HepG2 (cell line): ENCODE data around the gene C6orf136. TPM values are rescaled to one million over a fixed set of nuclear protein-coding genes. Genes with fewer than 3 reads are reported as not detected.

Experiments
- RBM22 ChIP-seq: fragments of 200-400 bp; formaldehyde crosslinking; optimal IDR thresholded peaks from 2 replicates; pipeline ENCODE3; 2017; ENCODE audit warnings: mild to moderate bottlenecking, low read length, moderate library complexity
- SRF ChIP-seq: IDR thresholded peaks from 2 replicates; pipeline ENCODE4 v1.6.1; 2011; ENCODE audit warnings: mild to moderate bottlenecking, low read depth, low read length, moderate library complexity
- TEAD2 ChIP-seq: sonication (generic); formaldehyde crosslinking; IDR thresholded peaks from 2 replicates; pipeline ENCODE4 v1.9.0; 2021; ENCODE audit warnings: missing genetic modification reagents
- ZFP36L1 ChIP-seq: sonication (generic); formaldehyde crosslinking; IDR thresholded peaks from 2 replicates; pipeline ENCODE4 v1.8.0; 2022; ENCODE audit warnings: mild to moderate bottlenecking, missing genetic modification reagents, moderate library complexity
- ZNF570 ChIP-seq: sonication (generic); formaldehyde crosslinking; IDR thresholded peaks from 2 replicates; pipeline ENCODE4 v1.4.0; 2020; ENCODE audit warnings: mild to moderate bottlenecking, missing genetic modification reagents, borderline replicate concordance
- ZNF577 ChIP-seq: sonication (generic); formaldehyde crosslinking; IDR thresholded peaks from 2 replicates; pipeline ENCODE4 v1.4.0; 2020; ENCODE audit warnings: mild to moderate bottlenecking, low read depth, missing genetic modification reagents, borderline replicate concordance
- ZNF883 ChIP-seq: sonication (generic); formaldehyde crosslinking; IDR thresholded peaks from 2 replicates; pipeline ENCODE4 v1.5.1; 2020; ENCODE audit warnings: mild to moderate bottlenecking, missing genetic modification reagents; ENCODE audit errors: not compliant biosample characterization
- ZSCAN25 ChIP-seq: sonication (generic); formaldehyde crosslinking; IDR thresholded peaks from 2 replicates; pipeline ENCODE4 v1.8.0; 2022; ENCODE audit warnings: mild to moderate bottlenecking, missing genetic modification reagents
- polyA plus RNA-seq, 8 experiments: library from polyadenylated mRNA; depleted of rRNA in 3 of 8; stranded (reverse) in 7 of 8; unstranded in 1 of 8; fragments of >200 nt; fragmentation: Illumina TruSeq in 4 of 8; extraction: Trizol in 4 of 8; gene quantifications; 2 replicates each; pipeline versions ENCODE4 v1.2.1 to v1.2.3, GENCODE V29; 2011 to 2016; ENCODE audit warnings: low read depth in 4 of 8, missing spikeins in 1 of 8, mixed read lengths in 1 of 8; ENCODE audit not compliant: insufficient read depth in 1 of 8
- total RNA-seq, 5 experiments: library from RNA; depleted of rRNA; stranded (reverse); fragments of >200 nt; fragmentation: Illumina TruSeq; extraction: Trizol; gene quantifications; 2 replicates each; pipeline ENCODE4 v1.2.3, GENCODE V29; 2016; ENCODE audit warnings: low read depth in 1 of 5
- TF ChIP-seq, protein P1 (sequence below): sonication (generic); formaldehyde crosslinking; IDR thresholded peaks from 2 replicates; pipeline ENCODE4 v1.4.0; 2020; ENCODE audit warnings: missing genetic modification reagents, borderline replicate concordance
- TF ChIP-seq, protein P2 (sequence below): sonication (generic); formaldehyde crosslinking; IDR thresholded peaks from 2 replicates; pipeline ENCODE4 v1.5.1; 2020; ENCODE audit warnings: mild to moderate bottlenecking, missing genetic modification reagents, moderate library complexity
- TF ChIP-seq, protein P3 (sequence below): sonication (generic); formaldehyde crosslinking; conservative IDR thresholded peaks from 2 replicates; pipeline ENCODE4 v1.4.0; 2020; ENCODE audit warnings: mild to moderate bottlenecking, missing genetic modification reagents, moderate library complexity
- TF ChIP-seq, protein P4 (sequence below): sonication (generic); formaldehyde crosslinking; IDR thresholded peaks from 2 replicates; pipeline ENCODE4 v1.4.0; 2020; ENCODE audit warnings: mild to moderate bottlenecking, low read depth, missing genetic modification reagents
- TF ChIP-seq, protein P5 (sequence below): sonication (generic); formaldehyde crosslinking; IDR thresholded peaks from 2 replicates; pipeline ENCODE4 v1.8.1; 2023; ENCODE audit warnings: mild to moderate bottlenecking, missing genetic modification reagents

Gene C6orf136
- total and polyA plus RNA-seq, 2 of the 13 experiments (the other 11 are each of a cell fraction or from before 2014, with no cell fraction given) = 12.0 to 26.2 TPM

DNA sequence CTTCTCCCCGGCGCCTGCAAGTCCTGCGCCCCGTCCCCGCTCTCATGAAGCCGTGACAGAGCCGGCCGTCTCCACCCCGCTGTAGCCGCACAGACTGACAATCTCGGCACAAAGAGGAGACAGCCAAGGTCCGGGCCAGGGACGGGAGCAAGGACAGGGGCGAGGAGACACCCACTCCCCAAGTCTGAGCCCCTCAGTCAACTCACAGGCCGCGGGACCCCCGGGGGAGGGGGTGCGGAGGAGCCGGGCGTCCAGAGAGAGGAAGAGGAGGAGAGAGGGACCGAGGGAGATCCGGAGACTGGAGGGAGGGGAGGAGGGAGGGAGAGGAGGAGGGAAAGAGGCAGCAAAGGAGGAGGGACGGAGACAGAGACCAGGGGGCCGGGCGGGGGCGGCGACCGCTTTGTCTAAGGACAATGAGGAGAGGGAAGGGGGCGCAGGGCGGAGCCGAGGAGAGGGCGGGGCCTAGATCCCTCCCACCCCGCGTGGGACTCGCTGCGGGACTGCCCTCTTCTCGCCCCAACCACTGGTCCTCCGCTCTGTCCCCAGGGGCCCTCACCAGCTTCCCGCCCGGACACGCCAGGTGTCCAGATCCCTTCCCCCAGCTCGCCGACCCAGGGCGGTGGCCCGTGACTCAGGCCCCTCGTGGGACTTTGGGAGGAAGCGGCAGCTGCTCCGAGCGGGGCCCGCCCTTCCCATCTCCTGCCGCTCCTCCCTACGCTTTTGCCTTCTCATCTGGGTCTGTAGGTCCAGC lies 40.1 kb downstream of the C6orf136 start (continued):
- TF ChIP-seq, protein P1, sequence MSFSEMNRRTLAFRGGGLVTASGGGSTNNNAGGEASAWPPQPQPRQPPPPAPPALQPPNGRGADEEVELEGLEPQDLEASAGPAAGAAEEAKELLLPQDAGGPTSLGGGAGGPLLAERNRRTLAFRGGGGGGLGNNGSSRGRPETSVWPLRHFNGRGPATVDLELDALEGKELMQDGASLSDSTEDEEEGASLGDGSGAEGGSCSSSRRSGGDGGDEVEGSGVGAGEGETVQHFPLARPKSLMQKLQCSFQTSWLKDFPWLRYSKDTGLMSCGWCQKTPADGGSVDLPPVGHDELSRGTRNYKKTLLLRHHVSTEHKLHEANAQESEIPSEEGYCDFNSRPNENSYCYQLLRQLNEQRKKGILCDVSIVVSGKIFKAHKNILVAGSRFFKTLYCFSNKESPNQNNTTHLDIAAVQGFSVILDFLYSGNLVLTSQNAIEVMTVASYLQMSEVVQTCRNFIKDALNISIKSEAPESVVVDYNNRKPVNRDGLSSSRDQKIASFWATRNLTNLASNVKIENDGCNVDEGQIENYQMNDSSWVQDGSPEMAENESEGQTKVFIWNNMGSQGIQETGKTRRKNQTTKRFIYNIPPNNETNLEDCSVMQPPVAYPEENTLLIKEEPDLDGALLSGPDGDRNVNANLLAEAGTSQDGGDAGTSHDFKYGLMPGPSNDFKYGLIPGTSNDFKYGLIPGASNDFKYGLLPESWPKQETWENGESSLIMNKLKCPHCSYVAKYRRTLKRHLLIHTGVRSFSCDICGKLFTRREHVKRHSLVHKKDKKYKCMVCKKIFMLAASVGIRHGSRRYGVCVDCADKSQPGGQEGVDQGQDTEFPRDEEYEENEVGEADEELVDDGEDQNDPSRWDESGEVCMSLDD = no peak
- TF ChIP-seq RBM22 (no peak), ZNF570 (CRISPR knock-in tag) (peak; percentile 2; the same call in 1 of the 2 replicates), SRF (no peak), ZNF883 (CRISPR knock-in tag) (peak; percentile 81), ZSCAN25 (CRISPR knock-in tag) (peak; percentile 28; the same call in 1 of the 2 replicates), TEAD2 (CRISPR knock-in tag) (no peak), ZFP36L1 (CRISPR knock-in tag) (no peak), ZNF577 (CRISPR knock-in tag) (no peak)
- TF ChIP-seq, protein P2, sequence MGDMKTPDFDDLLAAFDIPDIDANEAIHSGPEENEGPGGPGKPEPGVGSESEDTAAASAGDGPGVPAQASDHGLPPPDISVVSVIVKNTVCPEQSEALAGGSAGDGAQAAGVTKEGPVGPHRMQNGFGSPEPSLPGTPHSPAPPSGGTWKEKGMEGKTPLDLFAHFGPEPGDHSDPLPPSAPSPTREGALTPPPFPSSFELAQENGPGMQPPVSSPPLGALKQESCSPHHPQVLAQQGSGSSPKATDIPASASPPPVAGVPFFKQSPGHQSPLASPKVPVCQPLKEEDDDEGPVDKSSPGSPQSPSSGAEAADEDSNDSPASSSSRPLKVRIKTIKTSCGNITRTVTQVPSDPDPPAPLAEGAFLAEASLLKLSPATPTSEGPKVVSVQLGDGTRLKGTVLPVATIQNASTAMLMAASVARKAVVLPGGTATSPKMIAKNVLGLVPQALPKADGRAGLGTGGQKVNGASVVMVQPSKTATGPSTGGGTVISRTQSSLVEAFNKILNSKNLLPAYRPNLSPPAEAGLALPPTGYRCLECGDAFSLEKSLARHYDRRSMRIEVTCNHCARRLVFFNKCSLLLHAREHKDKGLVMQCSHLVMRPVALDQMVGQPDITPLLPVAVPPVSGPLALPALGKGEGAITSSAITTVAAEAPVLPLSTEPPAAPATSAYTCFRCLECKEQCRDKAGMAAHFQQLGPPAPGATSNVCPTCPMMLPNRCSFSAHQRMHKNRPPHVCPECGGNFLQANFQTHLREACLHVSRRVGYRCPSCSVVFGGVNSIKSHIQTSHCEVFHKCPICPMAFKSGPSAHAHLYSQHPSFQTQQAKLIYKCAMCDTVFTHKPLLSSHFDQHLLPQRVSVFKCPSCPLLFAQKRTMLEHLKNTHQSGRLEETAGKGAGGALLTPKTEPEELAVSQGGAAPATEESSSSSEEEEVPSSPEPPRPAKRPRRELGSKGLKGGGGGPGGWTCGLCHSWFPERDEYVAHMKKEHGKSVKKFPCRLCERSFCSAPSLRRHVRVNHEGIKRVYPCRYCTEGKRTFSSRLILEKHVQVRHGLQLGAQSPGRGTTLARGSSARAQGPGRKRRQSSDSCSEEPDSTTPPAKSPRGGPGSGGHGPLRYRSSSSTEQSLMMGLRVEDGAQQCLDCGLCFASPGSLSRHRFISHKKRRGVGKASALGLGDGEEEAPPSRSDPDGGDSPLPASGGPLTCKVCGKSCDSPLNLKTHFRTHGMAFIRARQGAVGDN = peak; percentile 80
- TF ChIP-seq, protein P3, sequence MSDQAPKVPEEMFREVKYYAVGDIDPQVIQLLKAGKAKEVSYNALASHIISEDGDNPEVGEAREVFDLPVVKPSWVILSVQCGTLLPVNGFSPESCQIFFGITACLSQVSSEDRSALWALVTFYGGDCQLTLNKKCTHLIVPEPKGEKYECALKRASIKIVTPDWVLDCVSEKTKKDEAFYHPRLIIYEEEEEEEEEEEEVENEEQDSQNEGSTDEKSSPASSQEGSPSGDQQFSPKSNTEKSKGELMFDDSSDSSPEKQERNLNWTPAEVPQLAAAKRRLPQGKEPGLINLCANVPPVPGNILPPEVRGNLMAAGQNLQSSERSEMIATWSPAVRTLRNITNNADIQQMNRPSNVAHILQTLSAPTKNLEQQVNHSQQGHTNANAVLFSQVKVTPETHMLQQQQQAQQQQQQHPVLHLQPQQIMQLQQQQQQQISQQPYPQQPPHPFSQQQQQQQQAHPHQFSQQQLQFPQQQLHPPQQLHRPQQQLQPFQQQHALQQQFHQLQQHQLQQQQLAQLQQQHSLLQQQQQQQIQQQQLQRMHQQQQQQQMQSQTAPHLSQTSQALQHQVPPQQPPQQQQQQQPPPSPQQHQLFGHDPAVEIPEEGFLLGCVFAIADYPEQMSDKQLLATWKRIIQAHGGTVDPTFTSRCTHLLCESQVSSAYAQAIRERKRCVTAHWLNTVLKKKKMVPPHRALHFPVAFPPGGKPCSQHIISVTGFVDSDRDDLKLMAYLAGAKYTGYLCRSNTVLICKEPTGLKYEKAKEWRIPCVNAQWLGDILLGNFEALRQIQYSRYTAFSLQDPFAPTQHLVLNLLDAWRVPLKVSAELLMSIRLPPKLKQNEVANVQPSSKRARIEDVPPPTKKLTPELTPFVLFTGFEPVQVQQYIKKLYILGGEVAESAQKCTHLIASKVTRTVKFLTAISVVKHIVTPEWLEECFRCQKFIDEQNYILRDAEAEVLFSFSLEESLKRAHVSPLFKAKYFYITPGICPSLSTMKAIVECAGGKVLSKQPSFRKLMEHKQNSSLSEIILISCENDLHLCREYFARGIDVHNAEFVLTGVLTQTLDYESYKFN = peak; percentile 26; the same call in 1 of the 2 replicates
- TF ChIP-seq, protein P4, sequence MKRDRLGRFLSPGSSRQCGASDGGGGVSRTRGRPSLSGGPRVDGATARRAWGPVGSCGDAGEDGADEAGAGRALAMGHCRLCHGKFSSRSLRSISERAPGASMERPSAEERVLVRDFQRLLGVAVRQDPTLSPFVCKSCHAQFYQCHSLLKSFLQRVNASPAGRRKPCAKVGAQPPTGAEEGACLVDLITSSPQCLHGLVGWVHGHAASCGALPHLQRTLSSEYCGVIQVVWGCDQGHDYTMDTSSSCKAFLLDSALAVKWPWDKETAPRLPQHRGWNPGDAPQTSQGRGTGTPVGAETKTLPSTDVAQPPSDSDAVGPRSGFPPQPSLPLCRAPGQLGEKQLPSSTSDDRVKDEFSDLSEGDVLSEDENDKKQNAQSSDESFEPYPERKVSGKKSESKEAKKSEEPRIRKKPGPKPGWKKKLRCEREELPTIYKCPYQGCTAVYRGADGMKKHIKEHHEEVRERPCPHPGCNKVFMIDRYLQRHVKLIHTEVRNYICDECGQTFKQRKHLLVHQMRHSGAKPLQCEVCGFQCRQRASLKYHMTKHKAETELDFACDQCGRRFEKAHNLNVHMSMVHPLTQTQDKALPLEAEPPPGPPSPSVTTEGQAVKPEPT (CRISPR knock-in tag) = no peak
- TF ChIP-seq, protein P5, sequence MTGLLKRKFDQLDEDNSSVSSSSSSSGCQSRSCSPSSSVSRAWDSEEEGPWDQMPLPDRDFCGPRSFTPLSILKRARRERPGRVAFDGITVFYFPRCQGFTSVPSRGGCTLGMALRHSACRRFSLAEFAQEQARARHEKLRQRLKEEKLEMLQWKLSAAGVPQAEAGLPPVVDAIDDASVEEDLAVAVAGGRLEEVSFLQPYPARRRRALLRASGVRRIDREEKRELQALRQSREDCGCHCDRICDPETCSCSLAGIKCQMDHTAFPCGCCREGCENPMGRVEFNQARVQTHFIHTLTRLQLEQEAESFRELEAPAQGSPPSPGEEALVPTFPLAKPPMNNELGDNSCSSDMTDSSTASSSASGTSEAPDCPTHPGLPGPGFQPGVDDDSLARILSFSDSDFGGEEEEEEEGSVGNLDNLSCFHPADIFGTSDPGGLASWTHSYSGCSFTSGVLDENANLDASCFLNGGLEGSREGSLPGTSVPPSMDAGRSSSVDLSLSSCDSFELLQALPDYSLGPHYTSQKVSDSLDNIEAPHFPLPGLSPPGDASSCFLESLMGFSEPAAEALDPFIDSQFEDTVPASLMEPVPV (CRISPR knock-in tag) = no peak
